Dedifferentiated amniotic fluid mesenchymal stem cell (primary cell): ENCODE measurements around the gene KAT6B.

Source experiments
- DNase-seq: peaks from one replicate; pipeline ENCODE4 v3.0.0-alpha.2; 2016; ENCODE audit errors: extremely low spot score

Gene KAT6B

GRCh38 chr10:74823791-74824183 lies 2.6 kb upstream of the KAT6B start:
- DNase-seq: no peak

GRCh38 chr10:74824184-74824899 lies 2.1 kb upstream of the KAT6B start:
- no peak for DNase-seq

- DNase-seq: no peak
Observed at GRCh38 chr10:74824900-74825370, 1.5 kb upstream of the KAT6B start.

- DNase-seq: no peak
Observed at GRCh38 chr10:74825371-74826141, 844 bp upstream of the KAT6B start.

GRCh38 chr10:74827045-74827441 lies 643 bp downstream of the KAT6B start:
- no peak for DNase-seq

- DNase-seq: no peak
Observed at GRCh38 chr10:74827694-74828093, 1.3 kb downstream of the KAT6B start.

- DNase-seq: no peak
Observed at GRCh38 chr10:74828946-74829345, 2.5 kb downstream of the KAT6B start.

- DNase-seq: no peak
Observed at GRCh38 chr10:74831518-74832120, 5.2 kb downstream of the KAT6B start.

GRCh38 chr10:74835963-74836362 lies 9.6 kb downstream of the KAT6B start:
- DNase-seq: no peak

- no peak for DNase-seq
Observed at GRCh38 chr10:74836877-74837276, 10.5 kb downstream of the KAT6B start.

GRCh38 chr10:74837743-74838142 lies 11.3 kb downstream of the KAT6B start:
- no peak for DNase-seq

- DNase-seq: no peak
Observed at GRCh38 chr10:74839708-74840107, 13.3 kb downstream of the KAT6B start.

GRCh38 chr10:74841265-74841973 lies 15.0 kb downstream of the KAT6B start:
- no peak for DNase-seq

- no peak for DNase-seq
Observed at GRCh38 chr10:74842301-74842954, 16.0 kb downstream of the KAT6B start.

- no peak for DNase-seq
Observed at GRCh38 chr10:74846958-74847357, 20.6 kb downstream of the KAT6B start.

- DNase-seq: no peak
Observed at GRCh38 chr10:74851831-74852230, 25.4 kb downstream of the KAT6B start.

GRCh38 chr10:74852381-74852780 lies 26.0 kb downstream of the KAT6B start:
- no peak for DNase-seq

GRCh38 chr10:74854610-74855009 lies 28.2 kb downstream of the KAT6B start:
- DNase-seq: no peak

- DNase-seq: no peak
Observed at GRCh38 chr10:74855027-74855426, 28.6 kb downstream of the KAT6B start.

- no peak for DNase-seq
Observed at GRCh38 chr10:74855439-74855838, 29.0 kb downstream of the KAT6B start.

- no peak for DNase-seq
Observed at GRCh38 chr10:74856940-74857339, 30.5 kb downstream of the KAT6B start.

- DNase-seq: no peak
Observed at GRCh38 chr10:74857586-74857985, 31.2 kb downstream of the KAT6B start.
